Activated naive CD4-positive, alpha-beta T cell treated with anti-CD3 and anti-CD28 coated beads, Interleukin-2, amount 10 ng/mL, durations not matched to agents 7 days and 5 days (primary cell): Measurements from ENCODE around the gene COG2.
"Not testable (repeated sequence)": the region's sequence is repeated elsewhere in the genome, so short reads cannot be mapped to it uniquely, and the experiment has no call there.

ENCODE experiments used
- CTCF ChIA-PET: fragments of 350-600 bp; sonication (Branson Sonifier 250); formaldehyde crosslinking; loops from one replicate; lab custom pipeline; 2021; ENCODE audit warnings: antibody characterized with exemption; lab: Charles Lee
- DNase-seq: peaks from one replicate; pipeline ENCODE4 v3.0.0-alpha.2; 2020
- H3K27ac Mint-ChIP-seq: one replicate; pipeline ENCODE4 v1.8.0; 2021; ENCODE audit warnings: mild to moderate bottlenecking, moderate library complexity, mixed read lengths
- H3K27me3 Mint-ChIP-seq: one replicate; pipeline ENCODE4 v1.8.0; 2021; ENCODE audit warnings: mild to moderate bottlenecking, mixed read lengths
- H3K36me3 Mint-ChIP-seq: one replicate; pipeline ENCODE4 v1.8.0; 2021; ENCODE audit warnings: mixed read lengths
- H3K4me1 Mint-ChIP-seq: one replicate; pipeline ENCODE4 v1.8.0; 2021; ENCODE audit warnings: mixed read lengths
- H3K4me3 Mint-ChIP-seq: one replicate; pipeline ENCODE4 v1.8.0; 2021; ENCODE audit warnings: mild to moderate bottlenecking, moderate library complexity, mixed read lengths
- H3K9me3 Mint-ChIP-seq: one replicate; pipeline ENCODE4 v1.8.0; 2021; ENCODE audit warnings: mixed read lengths

COG2 gene

DNA sequence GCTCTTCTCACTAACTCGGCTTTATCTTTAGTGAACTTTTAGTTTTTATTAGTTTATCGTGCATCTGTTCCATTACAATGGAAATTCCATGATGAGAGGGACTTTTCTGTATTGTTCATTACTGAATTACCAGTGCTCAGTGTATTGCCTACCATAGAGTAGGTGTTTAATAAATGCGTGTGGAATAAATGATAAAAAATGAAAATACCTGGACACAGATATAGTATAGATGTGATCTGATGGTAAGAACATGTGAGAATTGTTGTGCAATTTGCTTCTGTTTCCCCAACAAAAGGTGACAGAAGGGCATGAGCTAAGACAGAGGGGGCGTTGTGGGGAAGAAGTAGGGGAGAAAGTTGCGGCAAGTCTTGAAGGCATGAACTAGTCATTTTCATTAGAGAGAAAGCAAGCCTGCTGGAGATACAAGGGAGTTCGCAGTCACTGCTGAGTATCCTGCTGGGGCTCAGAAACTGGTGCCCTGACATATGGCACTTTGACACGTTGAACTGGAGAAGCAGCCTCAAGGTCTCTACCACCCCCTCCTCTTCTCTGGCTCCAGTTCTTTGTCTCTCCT lies 5.6 kb upstream of the COG2 start:
- no peaks in the 10 kb centered on the region for H3K9me3 Mint-ChIP-seq
- H3K4me1 Mint-ChIP-seq: peaks cover 6% of the 10 kb centered on the region
- CTCF ChIA-PET: no interaction called here
- H3K4me3 Mint-ChIP-seq: no peak overlapping the region
- DNase-seq: no peak
- peaks cover 29% of the 10 kb centered on the region for H3K27me3 Mint-ChIP-seq
- no peak overlapping the region for H3K27ac Mint-ChIP-seq
- H3K36me3 Mint-ChIP-seq: no peaks in the 10 kb centered on the region

GRCh38 chr1:230639714-230640209 lies 2.5 kb upstream of the COG2 start:
- Mint-ChIP-seq H3K36me3 (peaks cover 3% of the 10 kb centered on the region), H3K4me3 (no peak overlapping the region), H3K27me3 (peaks cover 29% of the 10 kb centered on the region), H3K27ac (no peak overlapping the region), H3K4me1 (peaks cover 28% of the 10 kb centered on the region), H3K9me3 (no peaks in the 10 kb centered on the region)
- CTCF ChIA-PET: no interaction called here
- no peak for DNase-seq

GRCh38 chr1:230641346-230641745 lies 935 bp upstream of the COG2 start:
- Mint-ChIP-seq H3K4me1 (peaks cover 35% of the 10 kb centered on the region), H3K27ac (no peak overlapping the region), H3K9me3 (no peaks in the 10 kb centered on the region), H3K36me3 (peaks cover 8% of the 10 kb centered on the region), H3K27me3 (peaks cover 23% of the 10 kb centered on the region), H3K4me3 (peak overlapping the region; percentile 27)
- CTCF ChIA-PET: interaction anchor here (1.0 to 2.5 kb wide), 2 partner anchors 8 to 10 kb away, joined by 3 to 8 read pairs; no protein-coding TSS in a partner anchor
- DNase-seq: no peak

DNA sequence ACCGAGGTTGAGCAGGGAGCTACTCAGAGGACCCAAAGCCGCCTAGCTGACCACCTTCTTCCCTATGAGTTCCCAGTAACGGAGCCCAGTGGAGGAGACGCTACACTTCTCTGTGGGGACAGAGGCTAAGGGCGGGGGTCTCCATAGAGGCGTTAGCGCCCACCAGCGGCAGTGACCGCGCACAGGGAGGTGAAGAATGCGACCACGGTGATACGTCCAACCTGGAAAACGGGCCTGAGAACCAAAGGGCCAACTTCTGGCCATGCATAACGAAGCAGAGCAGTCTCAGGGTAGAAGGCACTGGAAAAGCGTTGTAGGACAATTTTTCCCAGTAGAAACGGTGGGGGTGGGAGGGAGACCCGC lies 400 bp upstream of the COG2 start:
- peak overlapping the region; percentile 92 for H3K4me3 Mint-ChIP-seq
- H3K9me3 Mint-ChIP-seq: no peaks in the 10 kb centered on the region
- no peak for DNase-seq
- H3K36me3 Mint-ChIP-seq: peaks cover 9% of the 10 kb centered on the region
- peaks cover 36% of the 10 kb centered on the region for H3K4me1 Mint-ChIP-seq
- H3K27ac Mint-ChIP-seq: peak overlapping the region; percentile 59
- CTCF ChIA-PET: interaction anchor here (0.9 to 2.5 kb wide), 4 partner anchors 9 to 337 kb away, joined by 3 to 8 read pairs (median 4); no protein-coding TSS in a partner anchor
- H3K27me3 Mint-ChIP-seq: peaks cover 19% of the 10 kb centered on the region

- DNase-seq: no peak
- Mint-ChIP-seq H3K4me3 (peak overlapping the region; percentile 92), H3K27me3 (peaks cover 13% of the 10 kb centered on the region), H3K36me3 (peaks cover 9% of the 10 kb centered on the region), H3K4me1 (peaks cover 36% of the 10 kb centered on the region), H3K27ac (no peak overlapping the region), H3K9me3 (no peaks in the 10 kb centered on the region)
- CTCF ChIA-PET: no interaction called here
Observed at GRCh38 chr1:230643908-230644307, 1.6 kb downstream of the COG2 start.

DNA sequence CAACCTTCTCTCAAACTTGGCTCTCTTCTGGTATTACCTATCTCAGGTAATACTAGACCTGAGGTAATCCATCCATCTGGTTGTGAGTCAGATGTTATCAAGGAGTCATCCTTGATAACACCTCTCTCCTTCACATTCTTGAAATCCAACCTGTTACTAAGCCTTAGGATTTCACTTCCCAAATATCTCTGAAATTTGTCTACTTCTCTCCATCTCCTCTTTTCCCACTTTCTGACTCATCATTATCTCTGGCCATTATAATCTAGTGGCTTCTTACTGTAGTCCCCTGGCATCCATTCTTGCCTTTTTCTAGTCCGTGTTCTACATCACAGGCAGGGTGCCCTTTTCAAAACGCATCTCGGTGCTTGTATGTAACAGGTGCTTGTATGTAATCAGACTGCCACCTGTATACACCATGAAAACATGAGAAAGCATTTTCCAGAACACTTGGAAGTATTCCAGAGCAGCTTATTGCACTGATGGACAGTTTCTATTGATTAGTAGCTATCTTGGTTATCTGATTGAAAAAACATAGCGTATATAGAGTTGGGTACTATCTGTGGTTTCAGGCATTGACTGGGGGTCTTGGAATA lies 4.5 kb downstream of the COG2 start:
- Mint-ChIP-seq H3K36me3 (peaks cover 9% of the 10 kb centered on the region), H3K27me3 (no peaks in the 10 kb centered on the region), H3K27ac (no peak overlapping the region), H3K4me1 (peaks cover 28% of the 10 kb centered on the region), H3K4me3 (no peak overlapping the region), H3K9me3 (no peaks in the 10 kb centered on the region)
- no peak for DNase-seq
- CTCF ChIA-PET: no interaction called here

GRCh38 chr1:230647321-230647720 lies 5.0 kb downstream of the COG2 start:
- Mint-ChIP-seq H3K4me1 (peaks cover 26% of the 10 kb centered on the region), H3K36me3 (peaks cover 9% of the 10 kb centered on the region), H3K27ac (no peak overlapping the region), H3K9me3 (no peaks in the 10 kb centered on the region), H3K4me3 (no peak overlapping the region), H3K27me3 (no peaks in the 10 kb centered on the region)
- no peak for DNase-seq
- CTCF ChIA-PET: no interaction called here

- DNase-seq: no peak
- H3K27ac Mint-ChIP-seq: no peak overlapping the region
- peaks cover 24% of the 10 kb centered on the region for H3K4me1 Mint-ChIP-seq
- H3K36me3 Mint-ChIP-seq: peaks cover 9% of the 10 kb centered on the region
- no peaks in the 10 kb centered on the region for H3K27me3 Mint-ChIP-seq
- no peak overlapping the region for H3K4me3 Mint-ChIP-seq
- no peaks in the 10 kb centered on the region for H3K9me3 Mint-ChIP-seq
- CTCF ChIA-PET: no interaction called here
Observed at GRCh38 chr1:230648114-230648513, 5.8 kb downstream of the COG2 start.

- Mint-ChIP-seq H3K4me1 (peaks cover 6% of the 10 kb centered on the region), H3K4me3 (no peak overlapping the region), H3K27me3 (no peaks in the 10 kb centered on the region), H3K36me3 (peaks cover 7% of the 10 kb centered on the region), H3K9me3 (peaks cover 3% of the 10 kb centered on the region), H3K27ac (no peak overlapping the region)
- CTCF ChIA-PET: interaction anchor here (1.1 kb wide), 1 partner anchor 7 kb away, joined by 5 read pairs; no protein-coding TSS in a partner anchor
- DNase-seq: no peak
Observed at GRCh38 chr1:230650300-230650699, 8.0 kb downstream of the COG2 start.

DNA sequence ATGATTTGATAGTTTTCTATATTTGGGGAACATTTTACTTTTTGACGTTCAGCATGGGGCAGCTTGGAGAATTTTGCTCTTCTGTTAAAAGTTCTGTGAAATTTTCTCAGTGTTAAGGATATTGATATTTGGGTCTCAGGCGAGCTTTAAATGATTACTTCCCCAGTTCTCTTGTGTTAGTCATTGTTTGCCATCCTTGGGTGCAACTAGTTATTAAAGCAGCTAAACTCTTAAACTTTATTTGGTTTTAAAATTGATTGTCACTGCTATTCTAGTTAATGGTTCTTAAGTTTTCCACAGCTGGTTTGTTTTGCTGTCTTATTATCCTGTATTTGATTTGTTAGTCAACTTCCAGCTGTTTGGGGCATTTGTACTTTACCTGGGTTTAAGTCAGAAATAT lies 9.0 kb downstream of the COG2 start:
- Mint-ChIP-seq H3K27me3 (no peaks in the 10 kb centered on the region), H3K27ac (no peak overlapping the region), H3K9me3 (peaks cover 3% of the 10 kb centered on the region), H3K4me3 (no peak overlapping the region), H3K36me3 (peaks cover 3% of the 10 kb centered on the region), H3K4me1 (peaks cover 2% of the 10 kb centered on the region)
- DNase-seq: no peak
- CTCF ChIA-PET: interaction anchor here (1.1 to 1.3 kb wide), 2 partner anchors 8 to 10 kb away, joined by 3 to 5 read pairs; no protein-coding TSS in a partner anchor

GRCh38 chr1:230656719-230657118 lies 14.4 kb downstream of the COG2 start:
- H3K9me3 Mint-ChIP-seq, H3K4me3 Mint-ChIP-seq, H3K36me3 Mint-ChIP-seq, H3K4me1 Mint-ChIP-seq, H3K27me3 Mint-ChIP-seq, DNase-seq, H3K27ac Mint-ChIP-seq, CTCF ChIA-PET: not testable (repeated sequence)

- H3K9me3 Mint-ChIP-seq, H3K4me1 Mint-ChIP-seq, DNase-seq, H3K27me3 Mint-ChIP-seq, H3K4me3 Mint-ChIP-seq, CTCF ChIA-PET, H3K27ac Mint-ChIP-seq: not testable (repeated sequence)
- peaks cover 14% of the 10 kb centered on the region for H3K36me3 Mint-ChIP-seq
Observed at GRCh38 chr1:230658103-230658502, 15.8 kb downstream of the COG2 start.

- Mint-ChIP-seq H3K4me1 (no peaks in the 10 kb centered on the region), H3K27me3 (no peaks in the 10 kb centered on the region), H3K36me3 (peaks cover 15% of the 10 kb centered on the region), H3K27ac (no peak overlapping the region), H3K4me3 (no peak overlapping the region), H3K9me3 (peaks cover 1% of the 10 kb centered on the region)
- CTCF ChIA-PET: no interaction called here
- DNase-seq: no peak
Observed at GRCh38 chr1:230658691-230659090, 16.4 kb downstream of the COG2 start.

- CTCF ChIA-PET: no interaction called here
- H3K4me1 Mint-ChIP-seq: no peaks in the 10 kb centered on the region
- H3K9me3 Mint-ChIP-seq: no peaks in the 10 kb centered on the region
- H3K4me3 Mint-ChIP-seq: no peak overlapping the region
- H3K27ac Mint-ChIP-seq: no peak overlapping the region
- H3K27me3 Mint-ChIP-seq: no peaks in the 10 kb centered on the region
- DNase-seq: no peak
- peaks cover 30% of the 10 kb centered on the region for H3K36me3 Mint-ChIP-seq
Observed at GRCh38 chr1:230661976-230662375, 19.7 kb downstream of the COG2 start.

GRCh38 chr1:230668227-230668626 lies 25.9 kb downstream of the COG2 start:
- Mint-ChIP-seq H3K4me3 (no peak overlapping the region), H3K4me1 (no peaks in the 10 kb centered on the region), H3K36me3 (peaks cover 36% of the 10 kb centered on the region), H3K27ac (no peak overlapping the region), H3K27me3 (no peaks in the 10 kb centered on the region), H3K9me3 (no peaks in the 10 kb centered on the region)
- CTCF ChIA-PET: no interaction called here
- no peak for DNase-seq
